Measurements from ENCODE around the gene MRPL50. TPM values are rescaled to one million over a fixed set of nuclear protein-coding genes. Genes with fewer than 3 reads are reported as not detected.

The MRPL50 gene
- polyA plus RNA-seq, 2 of the 4 experiments (the other 2 are of a cell fraction): 24.7 to 42.5 TPM

DNA sequence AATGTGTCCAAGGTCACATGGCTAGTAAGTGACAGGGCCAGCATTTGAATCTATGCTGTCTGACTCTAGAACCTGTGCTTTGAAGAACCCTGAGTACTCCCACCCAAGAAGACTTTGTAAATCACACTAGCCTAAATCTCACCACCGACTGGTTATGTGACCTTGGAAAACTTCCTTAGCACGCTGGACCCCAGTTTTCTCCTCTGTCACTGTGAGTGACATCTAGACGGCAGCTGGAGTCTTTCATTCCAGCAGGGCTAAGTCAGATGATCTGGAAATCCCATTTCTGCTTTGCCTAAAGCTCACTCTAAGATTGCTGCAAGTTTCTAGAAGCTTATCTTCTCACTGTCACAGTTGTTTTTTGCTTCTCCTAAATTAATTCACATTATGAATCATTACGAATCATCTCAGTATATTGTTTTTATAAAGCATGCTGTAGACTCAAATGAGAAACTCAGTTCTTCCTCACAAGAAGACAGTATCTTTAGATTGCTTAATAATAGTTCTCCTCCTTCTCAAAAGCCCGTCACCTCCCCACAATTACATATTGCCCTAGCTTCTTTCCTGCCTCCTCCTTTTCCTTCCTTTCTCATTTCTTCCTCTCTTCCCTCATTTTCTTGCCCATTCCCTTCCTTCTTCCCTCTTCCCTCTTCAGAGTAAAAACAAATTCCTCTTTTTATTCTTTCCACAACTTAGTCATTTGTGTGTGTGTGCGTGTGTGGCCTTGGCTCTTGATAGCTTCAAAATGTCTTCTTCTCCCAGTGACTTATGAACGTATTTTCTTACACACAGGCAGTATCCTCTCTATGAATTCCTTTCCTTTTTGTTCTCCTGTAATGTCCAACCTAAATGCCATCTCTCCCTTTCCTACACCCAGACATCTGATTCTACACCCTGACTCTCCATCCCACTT is 20.4 kb upstream of the MRPL50 start:
- ATAC-seq (no peak), FAIRE-seq (no peak), DNase-seq (ENCODE audit: low read depth in 1 of 2, low spot score in 1 of 2) (no peak)
- H3K4me1 ChIP-seq: no peaks in the 10 kb centered on the region
- ChIA-PET CTCF (interaction anchor here (0.7 to 1.2 kb wide), 2 partner anchors 8 to 30 kb away, joined by 3 read pairs; no protein-coding TSS in a partner anchor), POLR2A (no interaction called here)
- peaks cover 31% of the 10 kb centered on the region; the same call in 2 of the 3 replicates for H3K9me3 ChIP-seq
- TF ChIP-seq TFCP2L1 (CRISPR knock-in tag; IDR thresholded peaks at IDR 0.05) (no peak), CBX2 (IDR thresholded peaks at IDR 0.05; ENCODE audit: borderline replicate concordance, low read depth) (no peak), RARB (CRISPR knock-in tag; IDR thresholded peaks at IDR 0.05) (no peak), PHF8 (IDR thresholded peaks at IDR 0.05; ENCODE audit: borderline replicate concordance, low read depth) (no peak), BHLHE40 (IDR thresholded peaks at IDR 0.05; ENCODE audit: low read depth, low read length) (no peak), MYC (IDR thresholded peaks at IDR 0.05; ENCODE audit: borderline replicate concordance, low read length) (no peak)
- TF ChIP-seq, protein P1, sequence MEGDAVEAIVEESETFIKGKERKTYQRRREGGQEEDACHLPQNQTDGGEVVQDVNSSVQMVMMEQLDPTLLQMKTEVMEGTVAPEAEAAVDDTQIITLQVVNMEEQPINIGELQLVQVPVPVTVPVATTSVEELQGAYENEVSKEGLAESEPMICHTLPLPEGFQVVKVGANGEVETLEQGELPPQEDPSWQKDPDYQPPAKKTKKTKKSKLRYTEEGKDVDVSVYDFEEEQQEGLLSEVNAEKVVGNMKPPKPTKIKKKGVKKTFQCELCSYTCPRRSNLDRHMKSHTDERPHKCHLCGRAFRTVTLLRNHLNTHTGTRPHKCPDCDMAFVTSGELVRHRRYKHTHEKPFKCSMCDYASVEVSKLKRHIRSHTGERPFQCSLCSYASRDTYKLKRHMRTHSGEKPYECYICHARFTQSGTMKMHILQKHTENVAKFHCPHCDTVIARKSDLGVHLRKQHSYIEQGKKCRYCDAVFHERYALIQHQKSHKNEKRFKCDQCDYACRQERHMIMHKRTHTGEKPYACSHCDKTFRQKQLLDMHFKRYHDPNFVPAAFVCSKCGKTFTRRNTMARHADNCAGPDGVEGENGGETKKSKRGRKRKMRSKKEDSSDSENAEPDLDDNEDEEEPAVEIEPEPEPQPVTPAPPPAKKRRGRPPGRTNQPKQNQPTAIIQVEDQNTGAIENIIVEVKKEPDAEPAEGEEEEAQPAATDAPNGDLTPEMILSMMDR (IDR thresholded peaks at IDR 0.05): no peak
- no peak overlapping the region for H3K4me3 ChIP-seq
- 56% methylated on average over 7 of the region's 7 CpGs for WGBS (ENCODE audit: missing lambda C conversion rate)
- H3K4me2 ChIP-seq: no peak overlapping the region
- no peak overlapping the region for H3K27ac ChIP-seq

DNA sequence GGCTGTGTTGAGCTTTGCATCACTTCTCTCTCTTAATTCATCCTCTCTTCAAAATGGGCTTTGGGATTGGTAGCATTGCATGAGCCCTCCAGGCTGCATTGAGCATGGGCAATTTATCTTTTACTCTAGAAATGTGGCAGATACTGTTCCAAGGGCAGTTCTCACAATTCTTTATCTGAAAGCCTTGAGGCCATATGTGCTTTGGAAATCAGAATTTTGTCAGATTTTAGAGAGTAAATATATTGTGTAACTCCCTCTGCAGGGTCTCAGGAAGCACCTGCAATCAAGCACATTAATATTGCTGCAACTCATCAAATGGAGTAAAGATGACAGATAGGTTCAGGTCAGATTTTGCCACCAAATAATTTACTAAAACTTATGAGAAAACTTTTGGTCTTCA is 19.6 kb upstream of the MRPL50 start:
- Histone ChIP-seq H3K27ac (no peak overlapping the region), H3K4me1 (no peaks in the 10 kb centered on the region), H3K4me3 (no peak overlapping the region), H3K9me3 (peaks cover 38% of the 10 kb centered on the region), H3K4me2 (no peak overlapping the region)
- TF ChIP-seq TFCP2L1 (CRISPR knock-in tag; IDR thresholded peaks at IDR 0.05): no peak
- TF ChIP-seq, protein P2, sequence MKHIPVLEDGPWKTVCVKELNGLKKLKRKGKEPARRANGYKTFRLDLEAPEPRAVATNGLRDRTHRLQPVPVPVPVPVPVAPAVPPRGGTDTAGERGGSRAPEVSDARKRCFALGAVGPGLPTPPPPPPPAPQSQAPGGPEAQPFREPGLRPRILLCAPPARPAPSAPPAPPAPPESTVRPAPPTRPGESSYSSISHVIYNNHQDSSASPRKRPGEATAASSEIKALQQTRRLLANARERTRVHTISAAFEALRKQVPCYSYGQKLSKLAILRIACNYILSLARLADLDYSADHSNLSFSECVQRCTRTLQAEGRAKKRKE (CRISPR knock-in tag; IDR thresholded peaks at IDR 0.05; ENCODE audit: low read depth): no peak
- DNase-seq (ENCODE audit: low read depth in 1 of 2, low spot score in 1 of 2) (no peak), FAIRE-seq (no peak), ATAC-seq (no peak)
- POLR2A ChIA-PET: no interaction called here
- CTCF ChIA-PET: interaction anchor here (1.1 kb wide), 1 partner anchor 106 kb away, joined by 3 read pairs; no protein-coding TSS in a partner anchor

DNA sequence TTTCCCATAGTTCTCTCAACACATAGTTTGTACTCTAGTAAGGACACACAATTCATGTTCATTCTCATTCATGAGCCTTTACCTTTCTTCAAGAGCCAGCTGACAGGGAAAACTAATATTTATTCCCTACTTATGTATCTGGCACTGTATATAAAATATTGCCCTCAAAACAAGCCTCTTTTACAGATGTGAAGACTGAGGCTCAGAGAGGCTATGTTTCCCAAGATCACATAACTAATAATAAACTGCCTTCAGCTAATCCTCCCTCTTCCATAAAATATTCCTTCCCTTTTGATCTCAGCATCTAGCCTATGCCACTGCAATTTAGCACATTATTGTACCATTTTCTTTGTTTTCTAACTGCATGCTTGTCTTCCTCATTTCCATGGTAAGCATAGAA is 19.0 kb upstream of the MRPL50 start:
- FAIRE-seq (no peak), DNase-seq (ENCODE audit: low read depth in 1 of 2, low spot score in 1 of 2) (no peak), ATAC-seq (no peak)
- H3K4me2 ChIP-seq: no peak overlapping the region
- no peak overlapping the region for H3K4me3 ChIP-seq
- no peaks in the 10 kb centered on the region for H3K4me1 ChIP-seq
- POLR2A ChIA-PET: no interaction called here
- H3K9me3 ChIP-seq: peaks cover 44% of the 10 kb centered on the region
- H3K27ac ChIP-seq: no peak overlapping the region
- CTCF ChIA-PET: interaction anchor here (1.1 kb wide), 1 partner anchor 106 kb away, joined by 3 read pairs; no protein-coding TSS in a partner anchor
- TF ChIP-seq, protein P1 (IDR thresholded peaks at IDR 0.05): no peak
- TF ChIP-seq ESRRA (IDR thresholded peaks at IDR 0.05; ENCODE audit: borderline replicate concordance, low read length) (no peak), HEYL (CRISPR knock-in tag; IDR thresholded peaks at IDR 0.05) (no peak), CHD4 (IDR thresholded peaks at IDR 0.05; ENCODE audit: borderline replicate concordance) (no peak), FOXS1 (CRISPR knock-in tag; IDR thresholded peaks at IDR 0.05) (no peak), MAFK (IDR thresholded peaks at IDR 0.05; ENCODE audit: partially characterized antibody) (no peak), EHF (CRISPR knock-in tag; IDR thresholded peaks at IDR 0.05) (no peak), KDM1A (IDR thresholded peaks at IDR 0.05; ENCODE audit: low read depth) (no peak), FOSL2 (IDR thresholded peaks at IDR 0.05) (no peak), FOSL2 (CRISPR knock-in tag; IDR thresholded peaks at IDR 0.05) (no peak), KDM5A (IDR thresholded peaks at IDR 0.05) (no peak), RCOR1 (IDR thresholded peaks at IDR 0.05; ENCODE audit: low read depth, low read length) (no peak), ZSCAN20 (CRISPR knock-in tag; IDR thresholded peaks at IDR 0.05) (no peak), JUNB (IDR thresholded peaks at IDR 0.05) (no peak), NFE2L2 (conservative IDR thresholded peaks at IDR 0.05; ENCODE audit: low read length) (no peak), HOXB13 (CRISPR knock-in tag; IDR thresholded peaks at IDR 0.05; ENCODE audit: low read depth) (no peak), MYC (IDR thresholded peaks at IDR 0.05; ENCODE audit: borderline replicate concordance, low read length) (no peak)
- TF ChIP-seq, protein P3, sequence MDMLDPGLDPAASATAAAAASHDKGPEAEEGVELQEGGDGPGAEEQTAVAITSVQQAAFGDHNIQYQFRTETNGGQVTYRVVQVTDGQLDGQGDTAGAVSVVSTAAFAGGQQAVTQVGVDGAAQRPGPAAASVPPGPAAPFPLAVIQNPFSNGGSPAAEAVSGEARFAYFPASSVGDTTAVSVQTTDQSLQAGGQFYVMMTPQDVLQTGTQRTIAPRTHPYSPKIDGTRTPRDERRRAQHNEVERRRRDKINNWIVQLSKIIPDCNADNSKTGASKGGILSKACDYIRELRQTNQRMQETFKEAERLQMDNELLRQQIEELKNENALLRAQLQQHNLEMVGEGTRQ (IDR thresholded peaks at IDR 0.05): no peak
- TF ChIP-seq, protein P4, sequence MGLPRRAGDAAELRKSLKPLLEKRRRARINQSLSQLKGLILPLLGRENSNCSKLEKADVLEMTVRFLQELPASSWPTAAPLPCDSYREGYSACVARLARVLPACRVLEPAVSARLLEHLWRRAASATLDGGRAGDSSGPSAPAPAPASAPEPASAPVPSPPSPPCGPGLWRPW (IDR thresholded peaks at IDR 0.05): no peak
- TF ChIP-seq, protein P5, sequence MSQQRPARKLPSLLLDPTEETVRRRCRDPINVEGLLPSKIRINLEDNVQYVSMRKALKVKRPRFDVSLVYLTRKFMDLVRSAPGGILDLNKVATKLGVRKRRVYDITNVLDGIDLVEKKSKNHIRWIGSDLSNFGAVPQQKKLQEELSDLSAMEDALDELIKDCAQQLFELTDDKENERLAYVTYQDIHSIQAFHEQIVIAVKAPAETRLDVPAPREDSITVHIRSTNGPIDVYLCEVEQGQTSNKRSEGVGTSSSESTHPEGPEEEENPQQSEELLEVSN (IDR thresholded peaks at IDR 0.05; ENCODE audit: borderline replicate concordance, low read depth): no peak

All from A549 (cell line).